CD14-positive monocyte (primary cell): ENCODE measurements around the gene KCNJ13. TPM values are rescaled to one million over a fixed set of nuclear protein-coding genes. Genes with fewer than 3 reads are reported as not detected.

Experiments used
- DNase-seq, 3 donors: peaks; one replicate each; pipeline ENCODE4 v3.0.0-alpha.2; 2011 to 2022
- H2AFZ ChIP-seq: 2 replicates; pipeline ENCODE4 v1.6.0; 2012; ENCODE audit warnings: mild to moderate bottlenecking, low read depth, low read length, inconsistent platforms; ENCODE audit not compliant: insufficient read depth, poor library complexity, severe bottlenecking
- H3K27ac ChIP-seq, 2 donors: 1 replicate in 1 of 2; 2 replicates in 1 of 2; pipeline ENCODE4 v1.5.1; 2012 to 2013; ENCODE audit warnings: low read length in 2 of 2, control low read depth in 1 of 2, inconsistent platforms in 1 of 2, low read depth in 1 of 2, mild to moderate bottlenecking in 1 of 2
- H3K27me3 ChIP-seq, 2 donors: one replicate each; pipeline versions ENCODE4 v1.6.0 to v1.6.1; 2011 to 2013; ENCODE audit warnings: low read length in 2 of 2; ENCODE audit not compliant: control insufficient read depth in 2 of 2, insufficient read depth in 2 of 2
- H3K36me3 ChIP-seq, 2 donors: replicated peaks in 1 of 2; 1 replicate in 1 of 2; 2 replicates in 1 of 2; pipeline versions ENCODE4 v1.5.1 to v1.6.1; 2012 to 2013; ENCODE audit warnings: low read length in 2 of 2, control low read depth in 1 of 2, inconsistent platforms in 1 of 2, mild to moderate bottlenecking in 1 of 2; ENCODE audit not compliant: insufficient read depth in 2 of 2, control insufficient read depth in 1 of 2
- H3K4me1 ChIP-seq, 2 donors: 1 replicate in 1 of 2; 2 replicates in 1 of 2; pipeline versions ENCODE4 v1.5.1 to v1.6.1; 2012 to 2013; ENCODE audit warnings: low read length in 2 of 2, control low read depth in 1 of 2, inconsistent platforms in 1 of 2, mild to moderate bottlenecking in 1 of 2, moderate library complexity in 1 of 2; ENCODE audit not compliant: insufficient read depth in 2 of 2, control insufficient read depth in 1 of 2
- H3K4me2 ChIP-seq: replicated peaks from 2 replicates; pipeline ENCODE3; 2012; ENCODE audit warnings: low read length, moderate library complexity, mild to moderate bottlenecking; ENCODE audit not compliant: poor library complexity, severe bottlenecking; ENCODE audit errors: extremely low read depth
- H3K4me3 ChIP-seq, 3 experiments: fragments of 200-600 bp in 1 of 3; sonication (generic) in 1 of 3; replicated peaks in 1 of 3; 1 replicate in 2 of 3; 2 replicates in 1 of 3; pipeline ENCODE4 v1.5.1; 2011 to 2013; ENCODE audit warnings: low read length in 3 of 3, mild to moderate bottlenecking in 3 of 3, control low read depth in 2 of 3, low read depth in 2 of 3, inconsistent platforms in 1 of 3, moderate library complexity in 1 of 3
- H3K79me2 ChIP-seq: 2 replicates; pipeline ENCODE4 v1.6.0; 2012; ENCODE audit warnings: mild to moderate bottlenecking, control low read depth, inconsistent platforms, low read length, moderate library complexity; ENCODE audit not compliant: insufficient read depth
- H3K9ac ChIP-seq: 2 replicates; pipeline ENCODE4 v1.6.0; 2017; ENCODE audit warnings: low read length, mild to moderate bottlenecking; ENCODE audit not compliant: insufficient read depth, poor library complexity, severe bottlenecking
- H3K9me3 ChIP-seq, 2 donors: replicated peaks in 1 of 2; 1 replicate in 1 of 2; 2 replicates in 1 of 2; pipeline versions ENCODE4 v1.5.1 to v1.6.1; 2012 to 2013; ENCODE audit warnings: low read length in 2 of 2, control low read depth in 1 of 2; ENCODE audit not compliant: control insufficient read depth in 1 of 2, insufficient read depth in 1 of 2
- H4K20me1 ChIP-seq: 2 replicates; pipeline ENCODE4 v1.6.0; 2012; ENCODE audit warnings: mild to moderate bottlenecking, low read length, control low read depth, moderate library complexity; ENCODE audit not compliant: insufficient read depth
- H3K27ac Mint-ChIP-seq, 7 donors: one replicate each; pipeline ENCODE4 v1.8.0; 2020; ENCODE audit warnings: mild to moderate bottlenecking in 7 of 7, mixed read lengths in 7 of 7, moderate library complexity in 6 of 7, inconsistent platforms in 2 of 7
- H3K27me3 Mint-ChIP-seq, 3 donors: one replicate each; pipeline ENCODE4 v1.8.0; 2021 to 2022; ENCODE audit warnings: low read depth in 3 of 3, mild to moderate bottlenecking in 3 of 3, mixed read lengths in 3 of 3, moderate library complexity in 3 of 3, inconsistent platforms in 1 of 3
- H3K36me3 Mint-ChIP-seq, 2 donors: one replicate each; pipeline ENCODE4 v1.8.0; 2020; ENCODE audit warnings: mixed read lengths in 2 of 2, inconsistent platforms in 1 of 2, mild to moderate bottlenecking in 1 of 2
- H3K4me1 Mint-ChIP-seq: one replicate; pipeline ENCODE4 v1.8.0; 2020; ENCODE audit warnings: mild to moderate bottlenecking, mixed read lengths
- H3K4me3 Mint-ChIP-seq, 2 donors: one replicate each; pipeline ENCODE4 v1.8.0; 2020; ENCODE audit warnings: mild to moderate bottlenecking in 2 of 2, mixed read lengths in 2 of 2, moderate library complexity in 1 of 2
- H3K9me3 Mint-ChIP-seq, 7 donors: one replicate each; pipeline ENCODE4 v1.8.0; 2020 to 2022; ENCODE audit warnings: mixed read lengths in 7 of 7, mild to moderate bottlenecking in 6 of 7, moderate library complexity in 6 of 7, inconsistent platforms in 2 of 7
- WGBS: methylation state at CpG from one replicate; pipeline ENCODE4 v1.1.5; 2013; ENCODE audit warnings: missing lambda C conversion rate; ENCODE audit not compliant: insufficient coverage; 5-methylcytosine and 5-hydroxymethylcytosine counted together
- intact Hi-C, 2 donors: fragments of 100-400 bp; cut with micrococcal nuclease; formaldehyde crosslinking; loops; one replicate each; pipeline versions ENCODE4 v1.15.0 to v1.15.1; 2023
- polyA plus RNA-seq, 3 donors: library from polyadenylated mRNA; depleted of rRNA in 1 of 3; unstranded in 2 of 3; stranded (reverse) in 1 of 3; fragments of 300-500 nt in 2 of 3; fragments of >200 nt in 1 of 3; fragmentation: Illumina TruSeq in 2 of 3; gene quantifications; 1 replicate in 2 of 3; 2 replicates in 1 of 3; pipeline ENCODE4 v1.2.3, GENCODE V29; 2012 to 2021
- TF ChIP-seq, protein P1 (sequence below): fragments of 200-600 bp; IDR thresholded peaks from one replicate; pipeline ENCODE4 v1.8.0; 2022; ENCODE audit warnings: antibody characterized with exemption, mild to moderate bottlenecking

KCNJ13 gene
- polyA plus RNA-seq, 3 donors: not detected

DNA sequence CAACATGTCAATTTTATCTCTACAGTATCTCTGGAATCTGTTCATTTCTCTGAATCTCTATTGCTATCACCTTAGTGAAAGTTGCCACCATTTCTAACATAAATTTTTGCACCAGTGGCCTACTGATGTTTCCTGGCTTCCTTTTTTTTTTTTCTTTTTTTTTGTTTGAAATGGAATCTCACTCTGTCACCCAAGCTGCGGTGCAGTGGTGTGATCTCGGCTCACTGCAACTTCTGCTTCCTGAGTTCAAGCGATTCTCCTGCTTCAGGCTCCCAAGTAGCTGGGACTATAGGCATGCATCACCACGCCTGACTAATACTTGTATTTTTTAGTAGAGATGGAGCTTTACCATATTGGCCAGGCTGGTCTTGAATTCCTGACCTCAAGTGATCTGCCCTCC, 35.1 kb downstream of the KCNJ13 start:
- Histone ChIP-seq H3K4me3 (no peak overlapping the region), H4K20me1 (peaks cover 16% of the 10 kb centered on the region), H3K27ac (peak overlapping the region in 1 of 2 donors; percentile 34), H3K36me3 (peaks cover 27 to 49% of the 10 kb centered on the region in 2 donors), H2AFZ (no peak overlapping the region), H3K9ac (no peak overlapping the region), H3K79me2 (no peaks in the 10 kb centered on the region), H3K4me1 (no peaks in the 10 kb centered on the region), H3K27me3 (no peaks in the 10 kb centered on the region), H3K9me3 (no peaks in the 10 kb centered on the region), H3K4me2 (no peak overlapping the region)
- TF ChIP-seq, protein P1, sequence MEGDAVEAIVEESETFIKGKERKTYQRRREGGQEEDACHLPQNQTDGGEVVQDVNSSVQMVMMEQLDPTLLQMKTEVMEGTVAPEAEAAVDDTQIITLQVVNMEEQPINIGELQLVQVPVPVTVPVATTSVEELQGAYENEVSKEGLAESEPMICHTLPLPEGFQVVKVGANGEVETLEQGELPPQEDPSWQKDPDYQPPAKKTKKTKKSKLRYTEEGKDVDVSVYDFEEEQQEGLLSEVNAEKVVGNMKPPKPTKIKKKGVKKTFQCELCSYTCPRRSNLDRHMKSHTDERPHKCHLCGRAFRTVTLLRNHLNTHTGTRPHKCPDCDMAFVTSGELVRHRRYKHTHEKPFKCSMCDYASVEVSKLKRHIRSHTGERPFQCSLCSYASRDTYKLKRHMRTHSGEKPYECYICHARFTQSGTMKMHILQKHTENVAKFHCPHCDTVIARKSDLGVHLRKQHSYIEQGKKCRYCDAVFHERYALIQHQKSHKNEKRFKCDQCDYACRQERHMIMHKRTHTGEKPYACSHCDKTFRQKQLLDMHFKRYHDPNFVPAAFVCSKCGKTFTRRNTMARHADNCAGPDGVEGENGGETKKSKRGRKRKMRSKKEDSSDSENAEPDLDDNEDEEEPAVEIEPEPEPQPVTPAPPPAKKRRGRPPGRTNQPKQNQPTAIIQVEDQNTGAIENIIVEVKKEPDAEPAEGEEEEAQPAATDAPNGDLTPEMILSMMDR: no peak
- H3K36me3 Mint-ChIP-seq: peaks cover 50 to 68% of the 10 kb centered on the region in 2 donors
- peak in 2 of 3 donors; percentile 3 to 13 for DNase-seq
- no peaks in the 10 kb centered on the region for H3K27me3 Mint-ChIP-seq
- intact Hi-C loops: no loop called here
- H3K9me3 Mint-ChIP-seq: no peaks in the 10 kb centered on the region
- WGBS: 30% methylated on average over 2 of the region's 4 CpGs
- H3K4me1 Mint-ChIP-seq: peaks cover 7% of the 10 kb centered on the region
- H3K4me3 Mint-ChIP-seq: no peak overlapping the region
- peak overlapping the region in 4 of 7 donors; percentile 30 to 76 (median 52) for H3K27ac Mint-ChIP-seq

DNA sequence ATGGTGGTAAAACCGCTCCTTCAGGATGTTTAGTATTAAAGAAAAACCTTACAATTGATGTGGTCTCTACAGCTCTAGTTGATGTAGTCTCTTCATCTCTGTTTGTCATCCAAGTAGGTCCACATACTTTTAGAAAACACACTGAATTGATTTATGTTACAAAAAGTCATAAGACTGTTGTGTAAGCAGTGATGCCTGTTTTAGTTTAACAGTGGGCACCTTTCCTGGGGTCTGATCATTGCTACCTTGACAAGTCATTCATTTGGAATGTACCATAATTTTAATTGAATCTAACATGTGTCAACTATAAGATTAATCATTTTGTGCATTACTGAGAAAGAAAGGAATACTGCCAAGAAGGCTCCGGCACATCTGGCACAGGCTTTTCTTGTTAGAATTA, 44.9 kb downstream of the KCNJ13 start:
- no peaks in the 10 kb centered on the region for H3K4me1 ChIP-seq
- no CpG with 5 or more reads among the region's 2 CpGs for WGBS
- H3K27me3 ChIP-seq: no peaks in the 10 kb centered on the region
- peaks cover 29% of the 10 kb centered on the region for H3K79me2 ChIP-seq
- intact Hi-C loops: no loop called here
- H3K9ac ChIP-seq: no peak overlapping the region
- Mint-ChIP-seq H3K4me1 (peaks cover 2% of the 10 kb centered on the region), H3K4me3 (no peak overlapping the region), H3K9me3 (no peaks in the 10 kb centered on the region), H3K36me3 (peaks cover 52 to 70% of the 10 kb centered on the region in 2 donors), H3K27me3 (no peaks in the 10 kb centered on the region), H3K27ac (no peak overlapping the region)
- H2AFZ ChIP-seq: no peak overlapping the region
- peaks cover 72% of the 10 kb centered on the region for H4K20me1 ChIP-seq
- H3K36me3 ChIP-seq: peaks cover 67 to 91% of the 10 kb centered on the region in 2 donors
- no peak overlapping the region for H3K27ac ChIP-seq
- H3K4me3 ChIP-seq: no peak overlapping the region
- no peak overlapping the region for H3K4me2 ChIP-seq
- DNase-seq: no peak
- TF ChIP-seq, protein P1: no peak
- no peaks in the 10 kb centered on the region for H3K9me3 ChIP-seq
